GM12874 (cell line): ENCODE measurements around the gene ITFG1.

ENCODE experiments used
- CTCF ChIP-seq: IDR thresholded peaks from 2 replicates; pipeline ENCODE4 v1.5.1; 2011; ENCODE audit warnings: low read depth, mild to moderate bottlenecking, control low read depth, low read length, moderate library complexity; ENCODE audit not compliant: insufficient read depth

Gene ITFG1

GRCh38 chr16:47460711-47461597 is at the start of gene ITFG1, which contains the start of gene PHKB:
Gene ITFG1 (minus strand): TSS chr16:47461063. CDS start chr16:47461045, 18 bp downstream.
Gene PHKB (plus strand): TSS chr16:47461331. CDS start chr16:47461351, 20 bp downstream.
- peak; percentile 10; the same call in 1 of the 2 replicates for TF ChIP-seq CTCF

- TF ChIP-seq CTCF = no peak
Measured at GRCh38 chr16:47507701-47508100, 46.8 kb upstream of the ITFG1 start.

- TF ChIP-seq CTCF = no peak
Measured at GRCh38 chr16:47506800-47507199, 45.9 kb upstream of the ITFG1 start.

- TF ChIP-seq CTCF = no peak
Measured at GRCh38 chr16:47504599-47504998, 43.7 kb upstream of the ITFG1 start.

- TF ChIP-seq CTCF = no peak
Measured at GRCh38 chr16:47503936-47504335, 43.1 kb upstream of the ITFG1 start.

- TF ChIP-seq CTCF = no peak
Measured at GRCh38 chr16:47499700-47500264, 38.9 kb upstream of the ITFG1 start.

- no peak for TF ChIP-seq CTCF
Measured at GRCh38 chr16:47499080-47499699, 38.3 kb upstream of the ITFG1 start.
